Activated CD8-positive, alpha-beta memory T cell treated with anti-CD3 and anti-CD28 coated beads, Interleukin-2, amount 50 U/mL, for 4 hours (primary cell): ENCODE measurements around the gene ZBTB34.
A peak's percentile ranks its signal among the peaks of the same experiment; 100 is the strongest.

Experiments
- DNase-seq: peaks from one replicate; pipeline ENCODE4 v3.0.0-alpha.2; 2020

Gene ZBTB34

GRCh38 chr9:126880226-126880946, 19.9 kb downstream of the ZBTB34 start:
- no peak for DNase-seq

GRCh38 chr9:126880947-126881332, 20.5 kb downstream of the ZBTB34 start:
- no peak for DNase-seq

GRCh38 chr9:126882746-126883145, 22.3 kb downstream of the ZBTB34 start:
- DNase-seq: no peak

- DNase-seq: no peak
These were observed 23.2 kb downstream of the ZBTB34 start for GRCh38 chr9:126883636-126884035.

GRCh38 chr9:126885131-126885641, 24.7 kb downstream of the ZBTB34 start:
- DNase-seq: no peak

GRCh38 chr9:126886034-126886822, 25.8 kb downstream of the ZBTB34 start:
- DNase-seq: no peak

GRCh38 chr9:126886897-126887296, 26.5 kb downstream of the ZBTB34 start:
- DNase-seq: no peak

GRCh38 chr9:126891676-126892075, 31.2 kb downstream of the ZBTB34 start:
- DNase-seq: no peak

GRCh38 chr9:126893079-126893478, 32.6 kb downstream of the ZBTB34 start:
- DNase-seq: no peak

GRCh38 chr9:126894052-126894603, 33.7 kb downstream of the ZBTB34 start:
- DNase-seq: no peak

- no peak for DNase-seq
These were observed 41.8 kb downstream of the ZBTB34 start for GRCh38 chr9:126902210-126902609.

- DNase-seq: no peak
These were observed 44.1 kb downstream of the ZBTB34 start for GRCh38 chr9:126904586-126904985.

- no peak for DNase-seq
These were observed 45.7 kb downstream of the ZBTB34 start for GRCh38 chr9:126906091-126906490.

GRCh38 chr9:126907058-126907457, 46.6 kb downstream of the ZBTB34 start:
- DNase-seq: no peak

- DNase-seq: peak; percentile 88
These were observed 54.2 kb downstream of the ZBTB34 start, which contains the start of gene RALGPS1 for GRCh38 chr9:126914458-126915280. Gene RALGPS1, plus strand, starts transcription at chr9:126914782. Its CDS starts 47,508 bp downstream, at chr9:126962290.

- DNase-seq: peak; percentile 49
These were observed 54.9 kb downstream of the ZBTB34 start for GRCh38 chr9:126915281-126915816.

- DNase-seq: no peak
These were observed 55.6 kb downstream of the ZBTB34 start for GRCh38 chr9:126915846-126916543.

- DNase-seq: no peak
These were observed 56.5 kb downstream of the ZBTB34 start for GRCh38 chr9:126916909-126917308.

GRCh38 chr9:126919193-126919592, 58.8 kb downstream of the ZBTB34 start:
- DNase-seq: no peak

GRCh38 chr9:126925876-126926275, 65.4 kb downstream of the ZBTB34 start:
- DNase-seq: no peak

- DNase-seq: no peak
These were observed 65.9 kb downstream of the ZBTB34 start for GRCh38 chr9:126926364-126926763.

- DNase-seq: no peak
These were observed 67.0 kb downstream of the ZBTB34 start for GRCh38 chr9:126927419-126927818.
